DMS53 treated with DMSO at 0.1 percent for 48 hours (cell line): Measurements from ENCODE around the gene UBE2D4.
A peak's percentile ranks its signal among the peaks of the same experiment; 100 is the strongest.

Source experiments
- DNase-seq: peaks from one replicate; lab custom pipeline; 2025; ENCODE audit not compliant: unreplicated experiment; lab: John Stamatoyannopoulos, UW

Gene UBE2D4

DNA sequence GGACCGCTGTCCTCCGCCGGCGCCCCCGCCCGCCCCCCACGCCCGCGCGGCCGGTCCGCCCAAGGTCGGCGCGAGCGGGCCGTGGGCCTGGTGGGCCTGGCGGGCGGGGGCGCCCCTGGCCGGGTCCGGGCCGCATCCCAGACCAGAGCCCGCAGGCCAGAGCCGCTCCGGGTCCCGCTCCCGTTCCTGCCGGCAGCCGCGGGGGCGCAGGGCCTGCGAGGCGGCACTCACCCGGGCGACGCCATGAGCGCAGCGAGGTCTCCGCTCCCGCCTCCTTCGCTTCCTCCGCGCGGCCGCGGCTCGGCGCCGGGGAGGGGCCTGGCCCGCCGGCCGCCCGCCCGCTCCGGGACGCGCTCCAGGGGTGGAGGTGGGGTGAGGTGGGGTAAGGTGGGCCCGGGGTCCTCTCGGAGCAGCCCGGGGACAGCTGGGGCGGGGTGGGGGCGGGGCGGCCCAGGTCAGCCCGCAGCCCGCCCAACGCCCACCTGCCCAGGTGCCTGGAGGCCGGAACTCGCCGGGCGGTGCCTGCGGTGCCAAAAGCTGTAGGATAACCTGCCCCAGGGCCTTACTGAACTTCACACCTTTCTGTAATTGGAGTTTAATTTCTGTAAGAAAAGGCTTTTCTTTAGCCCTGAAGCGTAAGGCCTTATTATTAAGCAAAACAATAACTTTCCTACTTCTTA, 19.8 kb upstream of the UBE2D4 start, which contains the start of gene URGCP:
Gene URGCP (minus strand): TSS at position 266 of the 680 bp plus-strand sequence. CDS start 21 bp downstream, at position 245.
- no peak for DNase-seq

DNA sequence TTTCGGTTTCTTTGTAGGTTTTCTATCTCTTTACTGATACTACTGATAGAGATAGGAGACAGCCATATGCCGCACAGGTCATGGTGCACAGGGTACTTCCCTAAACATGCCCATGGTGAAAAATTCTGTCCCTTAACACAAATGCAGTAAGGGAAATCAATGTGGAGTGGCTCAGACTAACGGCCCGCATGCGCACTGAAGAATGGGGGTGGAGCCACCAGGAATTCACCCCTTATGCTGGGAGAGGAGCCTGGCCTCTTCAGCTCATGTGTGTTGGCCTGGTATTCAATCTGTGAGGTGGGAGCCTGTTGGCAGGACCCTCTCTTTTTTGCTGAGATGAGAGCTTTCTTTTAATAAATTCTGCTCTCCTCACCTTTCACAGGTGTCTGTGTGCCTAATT, 11.4 kb upstream of the UBE2D4 start:
- DNase-seq: no peak

DNA sequence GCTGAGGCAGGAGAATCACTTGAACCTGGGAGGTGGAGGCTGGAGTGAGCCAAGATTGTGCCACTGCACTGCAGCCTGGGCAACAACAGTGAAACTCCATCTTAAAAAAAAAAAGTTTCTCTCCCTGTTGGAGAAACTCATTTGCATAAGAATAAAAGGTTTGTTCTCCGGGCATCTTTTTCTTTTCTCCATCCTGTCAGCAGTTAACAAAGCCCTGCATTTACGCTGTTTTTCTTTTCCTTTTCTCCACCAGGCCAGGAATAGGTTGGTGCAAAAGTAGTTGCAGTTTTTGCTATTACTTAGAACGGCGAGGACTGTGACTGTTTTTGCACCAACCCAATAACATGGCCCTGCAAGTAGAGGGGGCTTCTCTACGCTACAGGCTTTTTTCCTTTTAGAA, 10.3 kb upstream of the UBE2D4 start:
- DNase-seq: no peak

DNA sequence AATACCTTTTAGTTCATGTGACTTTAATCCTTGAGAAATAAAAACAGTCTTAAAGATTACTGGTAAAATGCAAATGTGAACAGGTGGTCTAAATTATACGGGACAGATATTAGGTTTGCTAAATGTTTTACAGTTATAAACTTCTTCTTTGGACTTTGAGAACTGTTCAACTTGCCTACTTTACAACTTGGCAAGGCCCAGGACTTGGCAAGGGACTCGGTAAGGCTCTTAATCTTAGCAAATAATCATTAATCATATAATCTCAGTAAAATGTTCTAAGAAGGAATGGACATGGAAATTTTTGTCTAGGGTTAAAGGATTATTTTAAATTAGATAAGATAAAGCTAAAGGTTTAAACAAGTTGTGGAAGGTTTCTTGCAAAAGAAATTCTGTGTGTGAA, 4.8 kb upstream of the UBE2D4 start:
- no peak for DNase-seq

DNA sequence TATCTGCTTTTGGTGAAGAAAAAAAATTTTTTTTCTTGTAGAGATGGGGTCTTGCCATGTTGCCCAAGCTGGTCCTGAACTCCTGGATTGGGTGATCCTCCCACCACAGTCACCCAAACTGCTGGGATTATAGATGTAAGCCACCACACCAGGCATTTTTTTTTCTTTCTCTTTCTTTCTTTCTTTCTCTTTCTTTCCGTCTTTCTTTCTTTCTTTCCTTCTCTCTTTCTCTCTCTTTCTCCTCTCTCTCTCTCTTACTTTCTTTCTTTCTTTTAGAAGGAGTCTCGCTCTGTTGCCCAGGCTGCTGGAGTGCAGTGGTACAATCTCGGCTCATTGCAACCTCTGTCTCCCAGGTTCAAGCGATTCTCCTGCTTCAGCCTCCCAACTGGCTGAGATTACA, 3.5 kb upstream of the UBE2D4 start:
- DNase-seq: no peak

DNA sequence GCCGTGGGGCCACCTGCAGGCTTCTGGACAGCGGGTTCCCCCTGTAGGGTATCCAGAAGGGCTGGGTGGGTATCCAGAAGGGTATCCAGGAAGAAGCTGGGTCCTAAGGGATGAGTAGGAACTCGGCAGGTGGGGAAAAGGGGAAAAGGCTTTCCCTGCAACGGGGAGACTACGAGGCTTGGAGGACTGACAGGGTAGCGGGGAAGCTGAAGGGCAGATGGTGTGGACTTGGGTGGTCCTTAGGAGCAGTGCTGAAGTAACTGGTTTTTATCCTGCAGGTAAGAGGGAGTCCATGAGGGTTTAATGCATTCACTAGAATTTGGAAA, 525 bp downstream of the UBE2D4 start:
- no peak for DNase-seq

DNA sequence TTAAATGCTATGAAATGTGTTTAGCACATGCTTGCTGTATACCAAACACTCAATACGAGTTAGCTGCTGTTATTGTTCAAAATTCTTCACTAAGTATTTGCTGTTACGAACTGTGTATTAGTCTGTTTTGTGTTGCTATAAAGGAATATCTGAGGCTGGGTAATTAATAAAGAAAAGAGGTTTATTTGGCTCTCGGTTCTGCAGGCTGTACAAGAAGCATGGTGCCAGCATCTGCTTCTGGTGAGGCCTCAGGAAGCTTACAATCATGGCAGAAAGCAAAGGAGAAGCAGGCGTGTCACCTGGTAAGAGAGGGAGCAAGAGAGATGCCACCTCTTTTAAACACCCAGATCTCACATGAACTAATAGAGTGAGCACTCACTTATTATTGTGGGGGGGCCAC, 1.6 kb downstream of the UBE2D4 start:
- no peak for DNase-seq

DNA sequence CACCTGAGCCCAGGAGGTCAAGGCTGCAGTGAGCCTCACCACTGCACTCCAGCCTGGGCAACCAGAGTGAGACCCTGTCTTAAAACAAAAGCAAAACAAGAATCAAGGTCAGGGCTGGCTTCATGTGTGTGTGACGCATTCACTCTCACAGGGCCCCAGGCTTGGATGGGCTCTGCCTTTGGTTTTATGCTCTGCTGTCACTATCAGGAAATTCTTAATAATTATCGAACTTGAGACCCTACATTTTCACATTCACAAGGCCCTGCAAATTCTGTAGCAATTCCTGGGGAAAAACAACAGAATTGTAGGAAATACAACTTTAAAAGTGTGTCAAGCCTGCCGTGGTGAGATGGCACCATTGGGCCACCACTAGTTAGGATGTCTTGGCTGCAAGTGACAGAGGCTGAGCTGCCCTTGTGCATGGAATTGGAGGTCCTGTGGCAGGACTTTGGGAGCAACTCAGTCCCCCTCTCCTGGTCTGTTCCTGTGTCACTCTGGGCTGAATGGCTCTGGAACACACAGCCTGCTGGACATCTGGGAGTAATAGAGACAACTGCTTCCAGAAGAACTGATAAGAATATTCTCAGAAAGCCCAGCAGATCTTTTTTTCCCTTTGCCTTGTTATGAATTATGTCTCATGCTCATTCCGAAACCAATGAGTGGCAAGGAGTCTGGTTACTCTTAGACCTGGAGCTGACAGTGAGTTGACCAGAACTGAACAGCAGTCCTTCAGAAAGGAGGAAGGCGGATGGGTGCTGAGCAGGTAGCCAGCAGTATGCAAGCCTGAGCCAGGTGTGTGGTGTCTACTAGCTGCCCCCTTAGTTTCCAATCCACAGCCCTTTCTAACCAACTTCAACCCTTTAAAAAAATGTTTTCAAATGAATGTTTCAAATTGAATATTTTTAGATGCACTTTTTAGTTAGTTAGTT, 3.6 kb downstream of the UBE2D4 start:
- DNase-seq: no peak

DNA sequence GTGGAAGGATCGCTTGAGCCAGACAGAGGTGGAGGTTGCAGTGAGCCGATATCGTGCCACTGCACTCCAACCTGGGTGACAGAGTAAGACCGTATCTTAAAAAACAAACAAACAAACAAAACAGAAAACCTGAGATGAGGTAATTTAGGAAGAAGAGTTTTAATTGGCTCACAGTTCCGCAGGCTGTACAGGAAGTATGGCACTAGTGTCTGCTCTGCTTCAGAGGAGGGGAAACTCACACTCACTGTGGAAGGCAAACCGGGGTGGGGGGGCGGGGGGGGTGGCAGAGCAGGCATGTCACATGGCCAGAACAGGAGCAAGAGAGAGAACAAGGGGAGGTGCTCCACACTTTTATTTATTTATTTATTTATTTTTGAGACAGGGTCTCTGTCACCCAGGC, 5.1 kb downstream of the UBE2D4 start:
- no peak for DNase-seq

DNA sequence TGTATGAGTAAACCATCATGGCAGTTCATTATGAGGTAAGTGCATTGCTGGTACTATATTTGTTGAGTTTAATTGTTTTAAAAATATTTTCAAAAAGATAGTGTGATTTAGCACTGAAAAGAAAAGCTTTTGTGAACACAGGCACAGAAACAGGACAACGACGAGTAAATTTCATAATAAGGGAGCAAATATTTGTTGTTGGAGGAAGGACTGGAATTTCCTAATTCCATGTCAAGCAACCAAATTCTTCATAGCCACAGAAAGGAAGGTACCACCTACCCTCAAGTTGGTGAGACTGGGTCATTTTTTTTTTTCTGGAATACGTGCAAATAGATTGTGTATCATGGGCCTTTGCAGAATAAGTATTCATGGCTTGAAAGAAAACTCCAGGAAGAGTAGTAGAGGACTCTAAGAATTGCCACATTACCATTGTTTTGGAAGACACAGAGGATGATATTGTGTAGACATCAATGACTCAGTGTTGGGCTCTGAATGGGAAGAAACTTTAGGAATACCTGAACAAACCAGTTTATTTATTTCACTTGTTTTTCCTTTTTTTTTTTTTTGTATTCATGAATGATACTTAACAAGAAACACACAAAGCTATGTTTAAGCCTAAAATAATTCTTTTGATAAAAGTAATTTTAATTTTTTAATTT, 7.8 kb downstream of the UBE2D4 start:
- DNase-seq: no peak

DNA sequence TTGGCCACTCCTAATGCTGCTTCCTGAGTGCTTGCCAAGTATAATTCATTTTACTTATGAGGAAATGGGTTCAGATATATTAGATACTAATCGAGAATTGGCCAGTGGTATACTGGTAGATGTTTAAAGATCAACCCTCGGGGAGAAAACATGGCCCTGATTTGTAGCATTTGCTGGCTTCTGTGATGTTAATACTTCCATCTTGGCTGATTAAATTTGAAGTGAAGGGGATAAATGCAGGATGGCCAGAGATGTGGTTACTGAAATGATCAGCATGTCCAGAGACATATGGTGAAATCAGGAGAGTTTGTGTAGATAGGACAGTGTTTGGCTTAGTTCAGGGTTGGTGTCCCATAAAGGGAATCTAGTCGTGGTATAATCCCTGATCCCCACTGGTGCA, 11.2 kb downstream of the UBE2D4 start:
- DNase-seq: no peak

DNA sequence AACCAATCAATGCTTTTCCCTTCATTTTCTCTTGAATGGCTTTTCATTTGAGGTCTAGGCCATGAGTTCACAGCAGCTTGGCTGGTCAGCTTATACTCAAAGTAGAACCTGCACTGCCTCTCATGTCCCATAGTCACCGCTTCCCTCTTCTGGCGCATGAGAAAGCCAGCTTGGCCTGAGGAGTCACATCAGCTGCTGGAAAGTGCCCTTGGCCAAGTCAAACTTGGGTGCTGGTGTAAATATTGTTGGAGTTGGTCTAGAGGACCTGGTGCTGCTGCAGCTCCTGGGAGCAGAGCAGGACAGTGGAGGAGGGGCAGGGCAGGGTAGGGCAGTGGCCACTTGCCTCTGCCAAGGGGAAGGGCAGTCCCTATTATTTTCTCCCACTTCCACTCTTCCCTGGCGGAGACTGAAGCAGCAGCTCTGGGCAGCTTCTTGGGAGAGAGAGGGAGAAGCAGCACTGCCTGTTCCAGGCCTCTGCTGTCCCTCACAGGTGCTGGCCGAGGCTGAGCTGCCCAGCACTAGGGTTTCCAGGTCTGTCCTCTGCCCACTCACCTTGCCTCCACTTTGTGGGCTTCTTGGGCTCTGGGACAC, 12.8 kb downstream of the UBE2D4 start:
- no peak for DNase-seq

DNA sequence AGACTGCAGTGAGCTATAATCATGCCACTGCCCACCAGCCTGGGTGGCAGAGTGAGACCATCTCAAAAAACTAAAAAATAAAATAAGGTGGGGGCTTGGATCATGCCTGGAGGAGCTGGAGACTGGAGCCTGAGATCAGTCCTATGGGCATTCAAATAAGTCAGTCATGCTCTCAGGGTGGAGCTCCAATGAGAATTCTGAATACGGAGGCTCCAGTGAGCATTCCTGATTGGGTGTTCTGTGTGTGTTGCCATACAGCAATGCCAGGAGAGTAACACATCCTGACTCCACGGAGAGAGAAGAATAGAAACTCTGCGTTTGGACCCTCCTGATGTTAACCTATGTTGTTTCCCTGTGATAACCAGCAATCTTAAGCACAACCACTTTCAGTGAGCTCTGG, 16.0 kb downstream of the UBE2D4 start:
- no peak for DNase-seq

DNA sequence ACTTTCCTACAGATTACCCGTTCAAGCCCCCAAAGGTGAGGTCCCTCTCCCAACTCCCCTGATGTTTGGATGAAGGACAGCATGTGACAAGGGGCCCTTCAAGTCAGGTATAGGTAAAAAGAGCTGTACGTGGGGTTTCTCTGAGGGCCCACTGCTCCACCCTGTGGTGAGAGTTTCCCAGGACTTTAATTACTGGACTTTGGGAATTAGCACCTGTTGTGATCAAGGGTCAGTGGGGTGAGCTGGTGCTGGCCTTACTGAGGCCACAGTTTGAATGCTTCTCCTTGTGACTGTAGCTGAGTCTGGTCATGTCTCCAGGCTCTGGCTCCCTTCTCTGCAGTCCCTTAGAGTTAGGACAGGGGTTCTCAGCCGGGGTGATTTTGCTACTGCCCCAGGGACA, 16.8 kb downstream of the UBE2D4 start:
- DNase-seq: no peak

DNA sequence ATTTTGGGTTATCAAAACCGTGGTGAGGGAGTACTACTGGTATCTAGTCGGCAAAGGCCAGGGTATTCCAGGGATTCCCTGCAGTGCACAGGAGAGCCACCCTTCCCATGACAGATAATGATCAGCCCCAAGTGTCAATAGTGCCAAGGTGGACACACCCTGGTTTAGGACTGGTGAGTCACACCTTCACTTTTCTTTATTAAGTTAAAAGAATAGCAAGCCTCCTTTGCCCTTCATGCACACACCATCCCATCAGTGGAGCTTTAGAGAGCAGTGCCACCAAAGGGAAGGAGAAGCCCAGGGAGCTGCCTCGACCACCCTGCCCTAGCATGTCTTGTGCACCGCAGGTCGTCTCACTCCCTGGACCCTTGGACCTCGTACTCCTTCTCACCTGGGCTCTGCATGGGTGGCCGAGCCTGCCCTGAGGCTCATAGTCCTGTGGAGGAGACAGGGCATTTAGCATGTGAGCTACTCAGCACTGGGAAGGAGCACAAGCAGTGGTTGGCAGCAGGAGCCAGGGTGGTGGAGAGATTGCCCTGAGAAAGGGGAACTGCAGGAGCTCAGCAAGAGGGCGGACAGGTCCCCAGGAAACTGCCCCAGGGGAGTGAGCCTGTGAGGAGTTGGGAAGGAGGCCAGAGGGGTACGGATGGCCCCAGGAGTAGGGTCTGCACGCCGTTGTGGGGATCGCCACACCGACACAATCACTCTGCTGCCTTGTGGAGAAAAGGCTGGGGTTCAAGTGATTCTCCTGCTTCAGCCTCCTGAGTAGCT, 17.4 kb downstream of the UBE2D4 start:
- DNase-seq: no peak

DNA sequence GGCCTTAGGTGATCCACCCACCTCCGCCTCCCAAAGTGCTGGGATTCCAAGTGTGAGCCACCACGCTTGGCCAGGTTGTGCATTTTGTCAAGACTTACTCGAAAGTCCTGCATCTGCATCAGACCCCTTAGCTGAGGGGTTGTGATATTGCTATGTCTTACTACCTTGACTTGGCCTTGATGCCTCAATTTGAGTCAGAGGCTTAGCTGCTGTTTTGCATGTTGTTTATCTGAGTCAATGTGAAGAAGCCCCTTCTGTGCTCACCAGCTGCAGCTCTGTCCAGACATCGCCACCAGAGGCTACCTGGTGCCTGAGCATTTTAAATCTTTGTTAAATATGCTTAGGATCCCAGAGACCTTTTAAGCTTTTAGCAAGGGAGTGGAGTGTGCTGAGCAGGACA, 18.1 kb downstream of the UBE2D4 start:
- DNase-seq: no peak

DNA sequence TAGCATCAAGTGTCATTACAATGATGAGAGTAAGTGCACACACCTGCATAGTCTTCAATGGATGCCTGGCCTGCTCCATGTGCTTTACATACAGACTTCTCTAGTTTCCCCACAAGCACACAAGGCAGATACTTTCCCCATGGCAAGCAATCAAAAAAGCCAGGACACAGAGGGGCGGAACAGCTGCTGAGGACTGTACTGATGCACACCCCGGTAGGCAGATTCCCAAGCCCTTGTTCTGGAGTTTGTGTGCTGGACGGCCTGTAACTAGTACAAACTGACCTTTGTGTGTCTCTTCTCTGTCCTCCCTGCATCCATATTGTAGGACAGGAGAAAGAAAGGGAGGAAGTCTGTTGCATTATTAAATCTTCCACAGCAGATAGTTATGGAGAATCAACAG, 25.8 kb downstream of the UBE2D4 start:
- DNase-seq: no peak

DNA sequence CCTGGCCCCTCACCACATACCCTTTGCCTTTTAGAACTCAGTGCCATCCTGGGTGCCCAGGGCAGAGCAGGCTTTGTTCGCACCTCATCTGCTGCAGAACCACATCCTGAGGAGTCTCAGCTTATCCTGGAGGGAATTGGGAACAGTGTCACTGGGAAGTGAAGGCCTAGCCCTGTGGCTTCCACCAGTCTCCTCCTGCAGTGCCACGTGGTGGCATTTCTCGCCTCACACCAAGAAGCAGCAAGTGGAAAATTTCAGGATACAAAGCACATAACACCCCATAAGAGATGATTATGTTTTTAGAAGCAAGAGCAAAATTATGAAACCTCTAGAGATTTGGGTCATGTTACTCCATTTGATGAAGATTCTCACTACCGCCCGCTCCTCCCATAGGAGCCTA, 26.8 kb downstream of the UBE2D4 start:
- no peak for DNase-seq

DNA sequence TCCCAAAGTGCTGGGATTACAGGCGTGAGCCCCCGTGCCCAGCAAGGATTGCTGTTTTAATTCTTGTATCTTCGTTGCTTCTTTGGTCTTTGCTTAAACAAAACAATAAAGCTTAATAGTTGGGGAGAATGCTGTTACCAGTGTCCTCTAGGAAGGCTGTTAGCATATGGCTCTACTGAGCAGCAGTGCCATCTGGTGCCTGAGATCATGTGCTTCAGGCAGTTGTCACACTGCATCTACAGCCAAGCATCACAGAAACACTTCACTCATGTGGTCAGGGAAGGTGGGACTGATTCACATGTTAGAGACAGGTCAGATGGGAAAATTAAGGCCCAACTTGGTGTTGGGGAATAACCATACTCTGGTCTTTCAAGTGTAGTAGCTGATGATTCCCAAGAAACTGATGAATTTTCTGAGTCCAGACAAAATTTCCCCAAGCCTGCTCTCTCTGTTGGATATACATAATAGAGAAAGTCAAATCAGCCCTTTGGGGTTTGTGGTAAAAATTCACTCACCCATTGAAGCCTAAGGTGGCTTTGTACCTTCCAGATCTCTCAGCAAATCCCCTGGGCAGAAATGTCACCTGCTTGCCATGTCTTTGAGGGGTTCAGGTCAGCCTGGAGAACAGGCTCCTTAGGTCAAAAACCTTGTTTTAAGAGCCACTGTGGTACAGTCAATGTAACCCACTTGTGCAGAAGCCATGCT, 28.4 kb downstream of the UBE2D4 start:
- peak; percentile 16 for DNase-seq

DNA sequence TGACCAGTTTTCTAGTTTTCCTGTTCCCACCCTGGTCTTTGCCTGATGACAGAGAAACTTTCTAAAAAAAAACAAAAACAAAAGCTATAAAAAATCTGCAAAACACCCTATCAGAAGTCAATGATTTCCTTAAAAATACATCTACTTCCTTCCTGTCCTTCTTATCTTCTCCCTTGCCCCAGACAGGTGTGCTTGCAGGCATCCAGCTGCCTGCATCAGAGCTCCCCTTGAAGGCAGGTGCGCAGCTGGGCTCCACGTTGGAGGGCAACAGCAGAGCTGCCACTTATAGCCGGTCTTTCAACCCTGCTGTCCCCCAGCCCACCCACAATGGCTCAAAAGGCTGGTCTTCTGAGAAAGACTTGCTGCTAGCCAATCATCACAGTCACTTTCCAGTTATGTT, 29.8 kb downstream of the UBE2D4 start:
- no peak for DNase-seq
